GM20431 (cell line): Measurements from ENCODE around the gene DENND2C.

Source experiments
- in situ Hi-C: fragments of 300-500 bp; cut with MseI, MboI; formaldehyde crosslinking; loops from one replicate; pipeline ENCODE4 v1.15.0; 2020; ENCODE audit warnings: low sequenced_read_pairs; ENCODE audit not compliant: unreplicated experiment

Gene DENND2C

GRCh38 chr1:114669562-114670082 lies at the start of gene DENND2C:
TSS of gene DENND2C (minus strand) at chr1:114670049. CDS start at chr1:114625984, 44,065 bp downstream.
- in situ Hi-C loops: no loop called here

GRCh38 chr1:114719424-114719787 lies 49.6 kb upstream of the DENND2C start:
- in situ Hi-C loops: no loop called here

GRCh38 chr1:114718661-114719423 lies 49.0 kb upstream of the DENND2C start:
- in situ Hi-C loops: no loop called here

GRCh38 chr1:114716304-114717170 lies 46.7 kb upstream of the DENND2C start, which contains the start of gene NRAS:
TSS of gene NRAS (minus strand) at chr1:114716771. CDS start at chr1:114716160, 611 bp downstream.
- in situ Hi-C loops: no loop called here

- in situ Hi-C loops: no loop called here
Observed at GRCh38 chr1:114715952-114716303, 46.1 kb upstream of the DENND2C start.

GRCh38 chr1:114712977-114713376 lies 43.1 kb upstream of the DENND2C start:
- in situ Hi-C loops: no loop called here

- in situ Hi-C loops: no loop called here
Observed at GRCh38 chr1:114710360-114710759, 40.5 kb upstream of the DENND2C start.

GRCh38 chr1:114707604-114708003 lies 37.8 kb upstream of the DENND2C start:
- in situ Hi-C loops: no loop called here

GRCh38 chr1:114703242-114703641 lies 33.4 kb upstream of the DENND2C start:
- in situ Hi-C loops: no loop called here

- in situ Hi-C loops: no loop called here
Observed at GRCh38 chr1:114702737-114703136, 32.9 kb upstream of the DENND2C start.

GRCh38 chr1:114701931-114702330 lies 32.1 kb upstream of the DENND2C start:
- in situ Hi-C loops: no loop called here

- in situ Hi-C loops: no loop called here
Observed at GRCh38 chr1:114700036-114700600, 30.3 kb upstream of the DENND2C start.

- in situ Hi-C loops: no loop called here
Observed at GRCh38 chr1:114696810-114697209, 27.0 kb upstream of the DENND2C start.

- in situ Hi-C loops: no loop called here
Observed at GRCh38 chr1:114695430-114696058, 25.7 kb upstream of the DENND2C start, which contains the start of gene AMPD1. TSS of gene AMPD1 (minus strand) at chr1:114695546. CDS start at chr1:114695471, 75 bp downstream.

GRCh38 chr1:114694540-114695310 lies 24.9 kb upstream of the DENND2C start:
- in situ Hi-C loops: no loop called here

GRCh38 chr1:114692947-114693346 lies 23.1 kb upstream of the DENND2C start:
- in situ Hi-C loops: no loop called here

- in situ Hi-C loops: no loop called here
Observed at GRCh38 chr1:114691061-114691460, 21.2 kb upstream of the DENND2C start.

- in situ Hi-C loops: no loop called here
Observed at GRCh38 chr1:114690148-114690547, 20.3 kb upstream of the DENND2C start.

- in situ Hi-C loops: no loop called here
Observed at GRCh38 chr1:114688526-114688925, 18.7 kb upstream of the DENND2C start.
